HAP-1 (cell line): ENCODE results near the gene ATP6V1G2.
A peak's percentile ranks its signal among the peaks of the same experiment; 100 is the strongest.

Source experiments
- DNase-seq, 2 experiments: peaks; one replicate each; pipeline ENCODE4 v3.0.0-alpha.2; 2016 to 2020; ENCODE audit warnings: low spot score in 2 of 2
- H3K27me3 ChIP-seq: fragments of 250-450 bp; sonication (Bioruptor Pico); 2 replicates; pipeline ENCODE4 v1.5.1; 2020; ENCODE audit warnings: low read depth, mild to moderate bottlenecking, moderate library complexity
- H3K36me3 ChIP-seq: fragments of 250-450 bp; sonication (Bioruptor Pico); replicated peaks from 2 replicates; pipeline ENCODE4 v1.5.1; 2020; ENCODE audit warnings: mild to moderate bottlenecking
- H3K4me1 ChIP-seq: fragments of 250-450 bp; sonication (Bioruptor Pico); 2 replicates; pipeline ENCODE4 v1.5.1; 2020; ENCODE audit warnings: mild to moderate bottlenecking
- H3K4me3 ChIP-seq: fragments of 250-450 bp; sonication (Bioruptor Pico); 2 replicates; pipeline ENCODE4 v1.5.1; 2020; ENCODE audit warnings: mild to moderate bottlenecking, moderate library complexity
- H3K9me3 ChIP-seq: fragments of 250-450 bp; sonication (Bioruptor Pico); 2 replicates; pipeline ENCODE4 v1.5.1; 2020; ENCODE audit warnings: mild to moderate bottlenecking, moderate library complexity
- in situ Hi-C: fragments of 300-500 bp; cut with MboI; formaldehyde crosslinking; loops from 3 replicates; pipeline ENCODE4 v1.14.3; 2020; ENCODE audit warnings: low sequenced_read_pairs, inconsistent platforms, mixed read lengths

Gene ATP6V1G2

DNA sequence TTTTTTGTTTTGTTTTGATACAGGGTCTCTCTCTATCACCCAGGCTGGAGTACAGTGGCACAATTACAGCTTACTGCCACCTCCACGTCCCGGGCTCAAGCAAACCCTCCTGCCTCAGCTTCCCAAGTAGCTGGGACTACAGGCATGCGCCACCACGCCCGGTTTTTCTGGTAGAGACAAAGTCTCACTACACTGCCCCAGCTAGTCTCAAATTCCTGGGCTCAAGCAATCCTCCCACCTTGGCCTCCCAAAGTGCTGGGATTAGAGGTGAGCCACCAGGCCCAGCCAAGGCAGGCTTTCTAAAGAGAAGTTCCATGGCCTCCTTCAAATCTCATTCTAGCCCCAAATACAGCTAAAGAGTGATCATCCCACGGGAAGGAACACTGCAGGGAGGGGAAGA lies 12.4 kb downstream of the ATP6V1G2 start:
- in situ Hi-C loops: no loop called here
- no peak for DNase-seq
- Histone ChIP-seq H3K4me1 (no peaks in the 10 kb centered on the region; the same call in 1 of the 2 replicates), H3K36me3 (peaks cover 92% of the 10 kb centered on the region), H3K4me3 (no peak overlapping the region), H3K9me3 (no peaks in the 10 kb centered on the region), H3K27me3 (no peaks in the 10 kb centered on the region)

DNA sequence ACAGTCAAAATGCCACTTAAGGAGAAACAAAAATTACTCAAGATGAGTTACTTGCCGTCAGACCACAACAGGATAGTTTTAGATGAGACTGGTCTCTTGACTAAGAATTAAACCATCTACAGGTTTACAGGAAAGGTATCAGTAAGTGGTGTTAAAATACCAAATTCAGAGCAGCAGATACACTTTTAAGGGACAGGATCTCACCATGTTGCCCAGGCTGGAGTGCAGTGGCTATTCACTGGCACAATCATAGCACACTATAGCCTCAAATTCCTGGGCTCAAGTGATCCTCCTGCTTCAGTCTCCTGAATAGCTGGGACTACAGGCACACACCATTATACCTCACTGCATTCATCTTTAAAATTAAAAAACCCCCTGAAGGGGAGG lies 13.0 kb downstream of the ATP6V1G2 start:
- H3K9me3 ChIP-seq: no peaks in the 10 kb centered on the region
- DNase-seq: no peak
- H3K27me3 ChIP-seq: no peaks in the 10 kb centered on the region
- peaks cover 87% of the 10 kb centered on the region for H3K36me3 ChIP-seq
- in situ Hi-C loops: no loop called here
- no peaks in the 10 kb centered on the region for H3K4me1 ChIP-seq
- H3K4me3 ChIP-seq: no peak overlapping the region

DNA sequence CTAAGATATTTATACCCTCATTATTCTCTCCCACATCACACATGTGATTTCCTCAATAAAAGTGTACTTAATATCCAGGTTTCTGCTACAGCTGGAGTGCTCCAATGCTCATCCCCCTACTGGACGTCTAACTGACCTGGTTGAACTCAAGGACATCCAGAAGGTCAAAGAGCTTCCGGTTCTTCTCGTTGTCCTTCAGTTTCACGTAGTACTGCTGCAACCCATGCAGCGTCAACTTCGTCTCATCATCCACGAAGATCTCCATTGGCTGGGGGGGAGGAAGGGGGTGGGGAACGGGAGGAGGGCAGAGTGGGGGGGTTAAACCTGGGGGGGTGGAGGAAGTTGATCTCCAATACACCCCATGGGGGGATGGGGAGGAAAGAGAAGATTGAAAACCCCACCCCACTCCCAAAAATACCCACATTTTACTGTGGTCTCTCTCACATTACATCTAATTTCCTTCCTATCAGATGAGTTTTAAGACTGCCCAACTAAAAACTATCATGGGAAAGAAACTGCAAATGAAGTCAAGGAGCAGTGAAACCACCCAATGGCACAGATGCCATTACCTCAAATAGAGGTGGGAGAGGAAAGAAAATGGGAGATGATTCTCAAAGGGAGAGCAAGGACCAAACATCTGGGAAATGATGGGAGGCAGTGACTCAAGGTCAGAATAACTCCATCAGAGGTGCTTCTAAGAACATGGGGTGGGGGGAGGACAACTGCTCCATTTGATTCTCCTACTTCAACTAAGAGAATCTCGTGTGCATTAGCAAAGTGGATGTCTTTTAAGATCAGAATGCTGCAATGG lies 13.6 kb downstream of the ATP6V1G2 start:
- no peak for DNase-seq
- Histone ChIP-seq H3K27me3 (no peaks in the 10 kb centered on the region), H3K36me3 (peaks cover 81% of the 10 kb centered on the region), H3K4me3 (no peak overlapping the region), H3K4me1 (no peaks in the 10 kb centered on the region), H3K9me3 (no peaks in the 10 kb centered on the region)
- in situ Hi-C loops: no loop called here

GRCh38 chr6:31531771-31532643 lies 14.4 kb downstream of the ATP6V1G2 start:
- no peak overlapping the region for H3K4me3 ChIP-seq
- H3K27me3 ChIP-seq: no peaks in the 10 kb centered on the region
- in situ Hi-C loops: no loop called here
- H3K36me3 ChIP-seq: peaks cover 72% of the 10 kb centered on the region
- no peak for DNase-seq
- no peaks in the 10 kb centered on the region for H3K9me3 ChIP-seq
- no peaks in the 10 kb centered on the region for H3K4me1 ChIP-seq

GRCh38 chr6:31531162-31531561 lies 15.2 kb downstream of the ATP6V1G2 start:
- no peak for DNase-seq
- peaks cover 64% of the 10 kb centered on the region for H3K36me3 ChIP-seq
- in situ Hi-C loops: no loop called here
- no peaks in the 10 kb centered on the region for H3K27me3 ChIP-seq
- no peak overlapping the region for H3K4me3 ChIP-seq
- H3K9me3 ChIP-seq: no peaks in the 10 kb centered on the region
- no peaks in the 10 kb centered on the region for H3K4me1 ChIP-seq

DNA sequence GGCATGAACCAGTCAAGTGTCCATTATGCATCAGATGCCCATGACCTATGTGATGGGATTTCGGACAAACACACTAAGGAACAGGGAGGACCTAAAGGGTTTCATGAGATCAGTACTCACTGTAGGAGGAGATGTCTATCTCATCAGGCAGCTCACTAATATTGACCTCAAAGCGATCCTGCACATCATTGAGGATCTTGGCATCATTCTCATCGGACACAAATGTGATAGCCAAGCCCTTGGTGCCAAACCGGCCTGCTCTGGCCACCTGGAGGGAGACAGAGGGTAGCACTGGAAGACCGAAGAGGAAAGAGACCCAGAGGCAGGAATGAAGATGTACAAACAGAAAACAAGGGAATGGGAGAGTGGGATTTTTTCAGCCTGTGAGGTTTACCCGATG lies 15.7 kb downstream of the ATP6V1G2 start:
- Histone ChIP-seq H3K4me1 (no peaks in the 10 kb centered on the region), H3K4me3 (no peak overlapping the region), H3K9me3 (no peaks in the 10 kb centered on the region), H3K36me3 (peaks cover 59% of the 10 kb centered on the region), H3K27me3 (no peaks in the 10 kb centered on the region)
- DNase-seq: no peak
- in situ Hi-C loops: no loop called here

DNA sequence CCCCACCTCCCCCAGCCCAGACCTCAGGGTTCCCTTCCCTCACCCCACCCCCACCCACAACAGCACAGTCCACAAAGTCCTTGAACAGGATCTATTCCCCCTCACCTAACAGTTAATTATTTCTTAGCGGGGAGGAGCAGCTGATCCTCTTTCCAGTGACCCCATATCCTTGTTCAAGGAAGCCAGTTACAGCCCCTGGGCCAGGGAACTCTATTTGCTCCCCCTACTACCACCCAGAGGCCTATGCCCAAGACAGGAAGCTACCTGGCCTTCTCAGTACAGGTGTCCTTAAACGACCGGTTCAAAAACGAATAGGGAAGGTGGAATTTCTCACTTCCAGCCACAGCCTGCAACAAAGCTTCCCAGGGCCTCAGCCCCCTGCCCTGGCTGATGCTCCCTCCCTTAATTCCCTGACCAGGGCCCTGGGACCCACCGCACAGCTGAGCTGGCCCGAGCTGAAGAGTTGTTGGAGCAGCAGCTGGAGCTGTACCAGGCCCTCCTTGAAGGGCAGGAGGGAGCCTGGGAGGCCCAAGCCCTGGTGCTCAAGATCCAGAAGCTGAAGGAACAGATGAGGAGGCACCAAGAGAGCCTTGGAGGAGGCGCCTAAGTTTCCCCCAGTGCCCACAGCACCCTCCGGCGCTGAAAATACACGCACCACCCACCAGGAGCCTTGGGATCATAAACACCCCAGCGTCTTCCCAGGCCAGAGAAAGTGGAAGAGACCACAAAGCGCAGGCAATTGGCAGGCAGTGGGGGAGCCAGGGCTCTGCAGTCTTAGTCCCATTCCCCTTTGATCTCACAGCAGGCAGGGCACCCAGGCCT lies 16.9 kb downstream of the ATP6V1G2 start:
- H3K9me3 ChIP-seq: no peaks in the 10 kb centered on the region
- H3K27me3 ChIP-seq: no peaks in the 10 kb centered on the region
- in situ Hi-C loops: no loop called here
- no peak overlapping the region for H3K4me3 ChIP-seq
- peaks cover 48% of the 10 kb centered on the region for H3K36me3 ChIP-seq
- no peaks in the 10 kb centered on the region for H3K4me1 ChIP-seq
- DNase-seq: no peak

DNA sequence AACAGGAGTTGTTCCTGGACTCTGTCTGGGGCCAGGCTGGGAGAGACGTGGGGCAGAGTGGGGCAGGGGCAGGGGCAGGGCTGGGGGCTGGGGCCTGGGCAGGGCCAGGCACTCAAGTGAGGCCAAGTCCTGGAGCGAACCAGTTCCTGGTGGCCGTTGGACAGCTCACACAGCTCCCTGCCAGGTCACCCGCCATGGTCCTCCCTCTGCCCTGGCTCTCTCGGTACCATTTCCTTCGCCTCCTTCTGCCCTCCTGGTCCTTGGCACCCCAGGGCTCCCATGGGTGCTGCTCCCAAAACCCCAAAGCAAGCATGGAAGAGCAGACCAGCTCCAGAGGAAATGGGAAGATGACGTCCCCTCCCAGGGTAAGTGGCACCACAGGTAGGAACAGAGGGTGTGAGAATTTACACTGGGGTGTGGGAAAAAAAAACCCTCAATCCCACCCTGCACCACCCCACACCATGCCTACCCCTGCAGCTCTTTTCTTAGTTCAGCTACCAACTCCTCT lies 17.5 kb downstream of the ATP6V1G2 start, which contains the start of gene MCCD1:
TSS of gene MCCD1 (plus strand) at position 142 of the 508 bp plus-strand sequence. CDS start at position 195, 53 bp downstream.
- H3K36me3 ChIP-seq: peaks cover 41% of the 10 kb centered on the region
- H3K9me3 ChIP-seq: no peaks in the 10 kb centered on the region
- H3K4me1 ChIP-seq: no peaks in the 10 kb centered on the region
- no peak within 1 kb of the TSS for H3K4me3 ChIP-seq
- in situ Hi-C loops: no loop called here
- DNase-seq: peak in 1 of 2 experiments; percentile 37
- H3K27me3 ChIP-seq: no peaks in the 10 kb centered on the region

GRCh38 chr6:31528307-31528777 lies 18.1 kb downstream of the ATP6V1G2 start:
- DNase-seq: peak in 1 of 2 experiments; percentile 24
- in situ Hi-C loops: no loop called here

GRCh38 chr6:31525932-31526591 lies 20.3 kb downstream of the ATP6V1G2 start:
- no peak overlapping the region for H3K4me3 ChIP-seq
- peaks cover 4% of the 10 kb centered on the region; the same call in 1 of the 2 replicates for H3K9me3 ChIP-seq
- in situ Hi-C loops: no loop called here
- no peaks in the 10 kb centered on the region for H3K4me1 ChIP-seq
- DNase-seq: no peak
- peaks cover 17% of the 10 kb centered on the region for H3K36me3 ChIP-seq
- H3K27me3 ChIP-seq: no peaks in the 10 kb centered on the region

More at GRCh38 chr6:31528307-31528777, 18.1 kb downstream of the ATP6V1G2 start:
- no peaks in the 10 kb centered on the region for H3K9me3 ChIP-seq
- H3K4me3 ChIP-seq: no peak overlapping the region
- H3K27me3 ChIP-seq: no peaks in the 10 kb centered on the region
- H3K4me1 ChIP-seq: no peaks in the 10 kb centered on the region
- peaks cover 36% of the 10 kb centered on the region for H3K36me3 ChIP-seq

DNA sequence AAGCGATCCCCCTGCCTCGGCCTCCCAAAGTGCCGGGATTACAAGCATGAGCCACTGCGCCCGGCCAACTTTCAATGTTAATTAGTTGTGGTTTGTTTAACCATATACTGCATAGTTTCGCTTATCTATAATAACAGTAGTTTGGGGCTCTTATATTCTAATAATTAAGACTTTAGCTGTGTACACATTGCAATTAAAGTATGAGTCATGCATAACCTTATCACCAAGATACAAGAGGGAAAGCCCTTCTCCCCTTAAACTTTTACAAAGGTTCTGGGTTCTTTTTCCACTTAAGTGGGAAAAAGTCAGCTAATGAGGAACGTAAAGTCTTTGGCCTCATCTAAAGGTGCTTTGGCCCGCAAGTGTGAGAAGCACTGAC lies 20.9 kb downstream of the ATP6V1G2 start:
- 0 out of 2 replicates have a peak, but pooled peaks cover 3% of the 10 kb centered on the region for H3K27me3 ChIP-seq
- in situ Hi-C loops: no loop called here
- peaks cover 4% of the 10 kb centered on the region; the same call in 1 of the 2 replicates for H3K9me3 ChIP-seq
- H3K36me3 ChIP-seq: peaks cover 12% of the 10 kb centered on the region
- H3K4me1 ChIP-seq: no peaks in the 10 kb centered on the region
- no peak for DNase-seq
- no peak overlapping the region for H3K4me3 ChIP-seq

GRCh38 chr6:31521835-31522234 lies 24.6 kb downstream of the ATP6V1G2 start:
- Histone ChIP-seq H3K4me1 (no peaks in the 10 kb centered on the region), H3K36me3 (no peaks in the 10 kb centered on the region), H3K9me3 (peaks cover 4% of the 10 kb centered on the region; the same call in 1 of the 2 replicates), H3K4me3 (no peak overlapping the region), H3K27me3 (peaks cover 14% of the 10 kb centered on the region)
- in situ Hi-C loops: no loop called here
- no peak for DNase-seq
